Measurements from ENCODE around the gene PARVA. TPM values are rescaled to one million over a fixed set of nuclear protein-coding genes. Genes with fewer than 3 reads are reported as not detected.

The PARVA gene
- total and polyA plus RNA-seq, 8 donors = 70.2 to 108 (median 94.2) TPM

DNA sequence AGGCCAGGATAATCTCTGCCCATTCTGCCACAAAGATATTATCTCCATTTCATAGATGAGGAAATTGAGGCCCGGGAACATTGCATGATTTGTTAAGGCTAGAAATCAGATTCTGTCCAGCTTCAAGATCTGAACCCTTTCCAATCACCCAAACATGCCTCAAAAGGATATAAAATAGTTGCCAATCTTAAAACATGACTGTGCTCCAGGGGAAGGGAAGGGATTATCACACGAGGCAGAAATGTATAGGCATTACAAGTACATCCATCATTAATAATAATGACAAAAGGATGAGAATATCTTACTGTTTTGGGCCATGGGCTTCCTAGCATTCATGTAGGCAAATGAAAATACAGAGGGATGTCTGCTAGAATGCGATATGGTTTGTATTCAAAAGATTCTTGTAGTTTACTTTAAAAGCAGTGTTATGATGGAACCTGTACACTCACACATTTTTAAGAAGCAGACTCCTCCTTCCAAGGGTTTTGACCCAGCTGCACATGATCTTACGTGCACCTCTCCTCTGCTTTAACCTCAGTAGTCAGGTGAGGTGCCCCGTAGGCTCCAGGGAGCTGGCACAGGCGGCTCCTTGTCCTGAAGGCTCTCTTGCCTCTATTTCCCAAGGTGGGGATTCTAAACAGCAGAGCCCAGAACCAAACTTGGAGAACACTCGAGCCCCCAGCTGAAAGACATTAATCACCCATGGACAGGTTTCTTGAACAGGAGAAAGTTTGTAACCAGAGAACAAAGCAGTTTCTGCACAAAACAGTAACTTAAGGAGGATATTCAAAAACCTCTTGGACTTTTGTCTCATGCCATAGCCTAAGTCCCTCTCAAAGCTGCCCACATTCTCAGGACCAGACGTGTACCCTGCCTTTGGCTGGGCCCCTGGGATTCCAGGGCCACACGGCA is 36.0 kb downstream of the PARVA start:
- H3K4me3 ChIP-seq = no peak overlapping the region
- H3K27ac ChIP-seq = no peak overlapping the region
- ATAC-seq = no peak

DNA sequence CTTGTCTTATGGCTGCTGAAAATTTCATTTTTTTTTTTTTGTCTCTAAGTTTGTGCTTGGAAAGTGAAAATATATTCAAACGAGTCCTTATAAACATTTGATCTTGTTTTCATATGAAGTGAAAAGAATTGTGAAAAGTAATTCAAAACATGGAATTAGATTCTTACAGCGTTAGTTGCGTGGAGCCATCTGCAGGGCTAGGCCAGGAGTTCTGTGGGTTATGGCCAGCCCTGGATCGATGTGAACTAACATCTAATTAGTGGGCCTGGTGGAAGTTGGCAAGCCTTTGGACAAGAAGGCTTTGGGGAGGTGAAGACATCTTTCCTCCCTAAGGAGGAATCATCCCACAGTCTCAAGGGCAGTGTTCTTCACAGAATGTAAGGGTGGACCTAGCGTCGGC is 37.2 kb downstream of the PARVA start:
- Histone ChIP-seq H3K27me3 (no peaks in the 10 kb centered on the region), H3K4me1 (peaks cover 23 to 24% of the 10 kb centered on the region in 2 donors), H3K36me3 (no peaks in the 10 kb centered on the region), H3K4me3 (no peak overlapping the region), H3K27ac (no peak overlapping the region), H3K9me3 (no peaks in the 10 kb centered on the region)
- DNase-seq (no peak), ATAC-seq (no peak)
- TF ChIP-seq, protein P1, sequence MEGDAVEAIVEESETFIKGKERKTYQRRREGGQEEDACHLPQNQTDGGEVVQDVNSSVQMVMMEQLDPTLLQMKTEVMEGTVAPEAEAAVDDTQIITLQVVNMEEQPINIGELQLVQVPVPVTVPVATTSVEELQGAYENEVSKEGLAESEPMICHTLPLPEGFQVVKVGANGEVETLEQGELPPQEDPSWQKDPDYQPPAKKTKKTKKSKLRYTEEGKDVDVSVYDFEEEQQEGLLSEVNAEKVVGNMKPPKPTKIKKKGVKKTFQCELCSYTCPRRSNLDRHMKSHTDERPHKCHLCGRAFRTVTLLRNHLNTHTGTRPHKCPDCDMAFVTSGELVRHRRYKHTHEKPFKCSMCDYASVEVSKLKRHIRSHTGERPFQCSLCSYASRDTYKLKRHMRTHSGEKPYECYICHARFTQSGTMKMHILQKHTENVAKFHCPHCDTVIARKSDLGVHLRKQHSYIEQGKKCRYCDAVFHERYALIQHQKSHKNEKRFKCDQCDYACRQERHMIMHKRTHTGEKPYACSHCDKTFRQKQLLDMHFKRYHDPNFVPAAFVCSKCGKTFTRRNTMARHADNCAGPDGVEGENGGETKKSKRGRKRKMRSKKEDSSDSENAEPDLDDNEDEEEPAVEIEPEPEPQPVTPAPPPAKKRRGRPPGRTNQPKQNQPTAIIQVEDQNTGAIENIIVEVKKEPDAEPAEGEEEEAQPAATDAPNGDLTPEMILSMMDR (IDR thresholded peaks at IDR 0.05) = no peak
- intact Hi-C loops (cut with DNase I) = loop anchor here in 1 of 2 donors (10.0 kb wide), 1 partner anchor 480 kb away; no protein-coding TSS in a partner anchor

More for the DNA sequence above, 36.0 kb downstream of the PARVA start:
- Histone ChIP-seq H3K4me1 (peaks cover 24 to 26% of the 10 kb centered on the region in 2 donors), H3K36me3 (no peaks in the 10 kb centered on the region), H3K9me3 (no peaks in the 10 kb centered on the region), H3K27me3 (no peaks in the 10 kb centered on the region)
- no peak for DNase-seq
- TF ChIP-seq, protein P1 (IDR thresholded peaks at IDR 0.05) = no peak
- intact Hi-C loops (cut with DNase I) = loop anchor here in 1 of 2 donors (10.0 kb wide), 1 partner anchor 481 kb away; no protein-coding TSS in a partner anchor

DNA sequence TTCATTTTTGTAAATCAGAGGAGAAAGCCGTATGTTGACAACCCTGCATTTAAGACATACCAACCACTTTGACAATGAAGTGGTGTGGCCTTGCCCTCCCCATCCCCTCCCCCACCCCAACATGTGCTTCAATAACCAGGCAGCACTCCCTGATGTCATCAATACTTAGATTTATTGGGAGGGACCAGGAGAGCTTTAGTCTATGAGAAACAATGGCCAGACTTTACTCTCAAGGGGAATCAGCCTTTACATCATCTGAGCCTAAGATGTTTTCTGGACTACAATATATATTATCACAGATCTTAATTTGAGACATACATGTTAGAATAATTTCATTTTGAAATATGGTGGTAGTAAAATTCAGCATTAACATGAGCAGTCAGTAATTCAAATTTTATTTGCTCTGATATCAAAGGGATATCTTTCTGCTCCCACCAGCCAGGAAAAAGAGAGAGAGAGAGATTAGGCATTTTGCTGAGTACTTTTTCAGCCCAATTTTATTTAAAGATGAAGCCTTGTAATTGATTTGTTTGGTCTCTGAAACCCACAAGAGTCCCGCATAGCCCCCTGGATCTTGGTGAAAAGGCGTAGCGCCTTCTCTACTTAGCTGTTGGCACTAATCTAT is 38.1 kb downstream of the PARVA start:
- Histone ChIP-seq H3K9me3 (no peaks in the 10 kb centered on the region), H3K4me1 (peaks cover 14 to 19% of the 10 kb centered on the region in 2 donors), H3K4me3 (no peak overlapping the region), H3K27ac (no peak overlapping the region), H3K27me3 (no peaks in the 10 kb centered on the region), H3K36me3 (no peaks in the 10 kb centered on the region)
- DNase-seq (no peak), ATAC-seq (no peak)
- TF ChIP-seq, protein P1 (IDR thresholded peaks at IDR 0.05) = no peak
- intact Hi-C loops (cut with DNase I) = loop anchor here in 1 of 2 donors (10.0 kb wide), 1 partner anchor 479 kb away; no protein-coding TSS in a partner anchor

DNA sequence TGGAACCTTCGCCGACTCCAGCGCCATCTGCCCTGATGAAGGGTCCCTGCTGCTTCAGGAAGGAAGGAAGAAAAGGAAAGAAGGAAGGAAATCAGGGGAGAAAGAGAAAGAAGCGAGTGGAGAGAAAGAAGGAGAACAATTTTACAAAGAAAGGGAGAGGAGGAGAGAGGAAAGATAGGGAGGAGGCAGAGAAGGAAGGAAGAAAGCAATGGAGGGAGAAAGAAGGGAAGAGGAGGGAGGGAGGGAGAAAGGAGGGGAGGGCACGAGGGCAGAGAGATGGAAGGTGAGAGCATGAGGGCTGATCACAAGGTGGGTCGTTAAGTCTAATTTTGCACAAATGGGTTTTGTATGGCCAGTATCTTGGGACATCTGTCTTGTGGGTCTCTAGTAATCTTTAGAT is 39.2 kb downstream of the PARVA start:
- DNase-seq (no peak), ATAC-seq (no peak)
- intact Hi-C loops (cut with DNase I) = loop anchor here in 1 of 2 donors (10.0 kb wide), 1 partner anchor 478 kb away; no protein-coding TSS in a partner anchor
- TF ChIP-seq, protein P1 (IDR thresholded peaks at IDR 0.05) = no peak
- no peaks in the 10 kb centered on the region for H3K9me3 ChIP-seq
- H3K4me3 ChIP-seq = no peak overlapping the region
- no peaks in the 10 kb centered on the region for H3K36me3 ChIP-seq
- H3K27ac ChIP-seq = no peak overlapping the region
- H3K27me3 ChIP-seq = no peaks in the 10 kb centered on the region
- peaks cover 5 to 14% of the 10 kb centered on the region in 2 donors for H3K4me1 ChIP-seq
